HEK293 (cell line): ENCODE results near the gene WDFY2.

Experiments
- CTCF ChIP-seq: fragments of 450-650 bp; formaldehyde crosslinking; IDR thresholded peaks from 2 replicates; pipeline ENCODE4 v1.5.1; 2016; ENCODE audit warnings: missing biosample characterization, missing genetic modification characterization
- PATZ1 ChIP-seq: fragments of 450-650 bp; formaldehyde crosslinking; IDR thresholded peaks from 2 replicates; pipeline ENCODE4 v1.5.1; 2016; ENCODE audit warnings: missing biosample characterization, missing genetic modification characterization
- ZBTB7A ChIP-seq: fragments of 450-650 bp; formaldehyde crosslinking; IDR thresholded peaks from 2 replicates; pipeline ENCODE4 v1.5.1; 2016; ENCODE audit warnings: low read depth, missing biosample characterization, missing genetic modification characterization
- ZBTB8A ChIP-seq: fragments of 450-650 bp; formaldehyde crosslinking; IDR thresholded peaks from 2 replicates; pipeline ENCODE4 v1.5.1; 2016; ENCODE audit warnings: missing biosample characterization, missing genetic modification characterization
- ZNF112 ChIP-seq: fragments of 450-650 bp; formaldehyde crosslinking; IDR thresholded peaks from 2 replicates; pipeline ENCODE4 v1.5.0; 2017; ENCODE audit warnings: missing biosample characterization, missing genetic modification characterization
- ZNF404 ChIP-seq: fragments of 450-650 bp; formaldehyde crosslinking; IDR thresholded peaks from 2 replicates; pipeline ENCODE4 v1.5.1; 2017; ENCODE audit warnings: missing biosample characterization, missing genetic modification characterization
- ZNF423 ChIP-seq: fragments of 450-650 bp; formaldehyde crosslinking; IDR thresholded peaks from 2 replicates; pipeline ENCODE4 v1.5.1; 2016; ENCODE audit warnings: missing biosample characterization, missing genetic modification characterization
- ZNF664 ChIP-seq: fragments of 450-650 bp; formaldehyde crosslinking; IDR thresholded peaks from 2 replicates; pipeline ENCODE4 v1.5.1; 2016; ENCODE audit warnings: missing biosample characterization, missing genetic modification characterization
- TF ChIP-seq, protein P1 (sequence below): fragments of 450-650 bp; formaldehyde crosslinking; IDR thresholded peaks from 2 replicates; pipeline ENCODE4 v1.5.1; 2016; ENCODE audit warnings: missing biosample characterization, missing genetic modification characterization

DNA sequence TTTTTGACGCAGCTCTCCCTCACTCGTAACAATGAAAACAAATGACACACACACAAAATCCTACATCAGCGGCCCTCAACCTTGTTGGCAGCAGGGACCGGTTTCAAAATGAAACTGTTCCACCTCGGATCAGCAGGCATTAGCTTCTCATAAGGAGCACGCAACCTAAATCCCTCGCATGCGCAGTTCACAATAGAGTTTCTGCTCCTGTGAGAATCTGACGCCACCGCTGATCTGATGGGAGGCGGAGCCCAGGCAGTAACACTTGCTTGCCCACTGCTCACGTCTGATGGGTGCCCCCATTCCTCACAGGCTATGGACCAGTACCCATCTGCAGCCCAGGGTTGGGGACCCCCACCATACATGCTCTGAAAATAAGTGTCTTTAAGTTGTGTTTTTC is 176.3 kb downstream of the WDFY2 start:
- no peak for TF ChIP-seq CTCF (tag by site-specific recombination)
- no peak for TF ChIP-seq ZBTB8A
- TF ChIP-seq ZNF423 (tag by site-specific recombination) = no peak
- TF ChIP-seq PATZ1 (tag by site-specific recombination) = no peak
- TF ChIP-seq ZBTB7A (tag by site-specific recombination) = no peak
- no peak for TF ChIP-seq ZNF404 (tag by site-specific recombination)
- TF ChIP-seq, protein P1, sequence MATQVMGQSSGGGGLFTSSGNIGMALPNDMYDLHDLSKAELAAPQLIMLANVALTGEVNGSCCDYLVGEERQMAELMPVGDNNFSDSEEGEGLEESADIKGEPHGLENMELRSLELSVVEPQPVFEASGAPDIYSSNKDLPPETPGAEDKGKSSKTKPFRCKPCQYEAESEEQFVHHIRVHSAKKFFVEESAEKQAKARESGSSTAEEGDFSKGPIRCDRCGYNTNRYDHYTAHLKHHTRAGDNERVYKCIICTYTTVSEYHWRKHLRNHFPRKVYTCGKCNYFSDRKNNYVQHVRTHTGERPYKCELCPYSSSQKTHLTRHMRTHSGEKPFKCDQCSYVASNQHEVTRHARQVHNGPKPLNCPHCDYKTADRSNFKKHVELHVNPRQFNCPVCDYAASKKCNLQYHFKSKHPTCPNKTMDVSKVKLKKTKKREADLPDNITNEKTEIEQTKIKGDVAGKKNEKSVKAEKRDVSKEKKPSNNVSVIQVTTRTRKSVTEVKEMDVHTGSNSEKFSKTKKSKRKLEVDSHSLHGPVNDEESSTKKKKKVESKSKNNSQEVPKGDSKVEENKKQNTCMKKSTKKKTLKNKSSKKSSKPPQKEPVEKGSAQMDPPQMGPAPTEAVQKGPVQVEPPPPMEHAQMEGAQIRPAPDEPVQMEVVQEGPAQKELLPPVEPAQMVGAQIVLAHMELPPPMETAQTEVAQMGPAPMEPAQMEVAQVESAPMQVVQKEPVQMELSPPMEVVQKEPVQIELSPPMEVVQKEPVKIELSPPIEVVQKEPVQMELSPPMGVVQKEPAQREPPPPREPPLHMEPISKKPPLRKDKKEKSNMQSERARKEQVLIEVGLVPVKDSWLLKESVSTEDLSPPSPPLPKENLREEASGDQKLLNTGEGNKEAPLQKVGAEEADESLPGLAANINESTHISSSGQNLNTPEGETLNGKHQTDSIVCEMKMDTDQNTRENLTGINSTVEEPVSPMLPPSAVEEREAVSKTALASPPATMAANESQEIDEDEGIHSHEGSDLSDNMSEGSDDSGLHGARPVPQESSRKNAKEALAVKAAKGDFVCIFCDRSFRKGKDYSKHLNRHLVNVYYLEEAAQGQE (tag by site-specific recombination) = no peak
- no peak for TF ChIP-seq ZNF112 (tag by site-specific recombination)
- no peak for TF ChIP-seq ZNF664 (tag by site-specific recombination)
